Tibial nerve (tissue), 4 donors: Measurements from ENCODE around the gene AGO3. TPM values are rescaled to one million over a fixed set of nuclear protein-coding genes. Genes with fewer than 3 reads are reported as not detected.

Experiments
- DNase-seq, 2 donors: peaks; one replicate each; pipeline ENCODE4 v3.0.0-alpha.2; 2019; ENCODE audit warnings: low spot score in 2 of 2
- H3K27ac ChIP-seq, 4 donors: fragments of 200-600 bp; sonication (generic) in 3 of 4; one replicate each; pipeline ENCODE4 v1.5.1; 2017 to 2019; ENCODE audit warnings: mild to moderate bottlenecking in 1 of 4
- H3K27me3 ChIP-seq, 2 donors: fragments of 200-600 bp; sonication (generic) in 1 of 2; one replicate each; pipeline versions ENCODE4 v1.5.1 to v1.6.0; 2017 to 2019
- H3K36me3 ChIP-seq, 3 donors: fragments of 200-600 bp; sonication (generic); one replicate each; pipeline ENCODE4 v1.5.1; 2018 to 2019
- H3K4me1 ChIP-seq, 4 donors: fragments of 200-600 bp; sonication (generic) in 3 of 4; one replicate each; pipeline ENCODE4 v1.5.1; 2017 to 2019
- H3K4me3 ChIP-seq, 4 donors: fragments of 200-600 bp; sonication (generic) in 3 of 4; one replicate each; pipeline ENCODE4 v1.5.1; 2017 to 2019; ENCODE audit warnings: mild to moderate bottlenecking in 1 of 4, moderate library complexity in 1 of 4
- H3K9me3 ChIP-seq, 4 donors: fragments of 200-600 bp; sonication (generic) in 3 of 4; one replicate each; pipeline ENCODE4 v1.5.1; 2017 to 2019
- EP300 ChIP-seq, 2 donors: sonication (generic); formaldehyde crosslinking; IDR thresholded peaks; one replicate each; pipeline ENCODE4 v1.6.1; 2017; ENCODE audit warnings: antibody characterized with exemption in 2 of 2, mild to moderate bottlenecking in 1 of 2
- POLR2A ChIP-seq, 2 donors: fragments of 450-650 bp; IDR thresholded peaks; one replicate each; pipeline ENCODE4 v1.6.1; 2017; ENCODE audit warnings: antibody characterized with exemption in 2 of 2, mild to moderate bottlenecking in 2 of 2, moderate library complexity in 2 of 2
- WGBS, 2 donors: methylation state at CpG; one replicate each; pipeline ENCODE4 v1.1.5; 2018; 5-methylcytosine and 5-hydroxymethylcytosine counted together
- total RNA-seq, 4 donors: library from RNA; depleted of rRNA; stranded (reverse); fragments of >200 nt; gene quantifications; one replicate each; pipeline ENCODE4 v1.1.0, GENCODE V29; 2016
- TF ChIP-seq, protein P1 (sequence below), 5 experiments: fragments of 200-600 bp in 3 of 5; fragments of 450-650 bp in 2 of 5; sonication (generic) in 3 of 5; IDR thresholded peaks; one replicate each; pipeline ENCODE4 v1.5.1; 2016 to 2019; ENCODE audit warnings: antibody characterized with exemption in 5 of 5, mild to moderate bottlenecking in 3 of 5, moderate library complexity in 2 of 5

The AGO3 gene
- total RNA-seq, 4 donors from 2014 or later: 16.2 to 31.8 (median 27.7) TPM

DNA sequence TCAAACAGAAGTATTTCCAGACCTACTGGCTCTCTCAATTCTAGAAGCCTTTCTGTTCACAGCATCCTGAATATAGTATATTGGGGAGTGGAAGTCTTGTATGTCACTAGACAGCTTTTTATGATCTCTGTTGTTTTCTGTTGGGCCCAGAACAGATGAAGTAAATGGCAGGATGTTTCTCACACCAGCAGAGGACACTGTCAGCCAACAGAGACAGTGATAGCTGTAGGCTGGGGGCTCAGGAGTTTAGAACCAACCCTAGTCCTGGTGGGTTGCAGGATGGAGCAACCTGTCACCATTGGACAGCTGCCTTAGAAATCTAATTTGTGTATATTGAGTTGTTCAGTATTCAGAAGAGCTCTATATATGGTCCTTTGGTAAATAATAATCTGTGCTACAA, 31.0 kb upstream of the AGO3 start:
- H3K4me1 ChIP-seq: no peaks in the 10 kb centered on the region
- H3K27ac ChIP-seq: no peak overlapping the region
- no peaks in the 10 kb centered on the region for H3K27me3 ChIP-seq
- TF ChIP-seq, protein P1, sequence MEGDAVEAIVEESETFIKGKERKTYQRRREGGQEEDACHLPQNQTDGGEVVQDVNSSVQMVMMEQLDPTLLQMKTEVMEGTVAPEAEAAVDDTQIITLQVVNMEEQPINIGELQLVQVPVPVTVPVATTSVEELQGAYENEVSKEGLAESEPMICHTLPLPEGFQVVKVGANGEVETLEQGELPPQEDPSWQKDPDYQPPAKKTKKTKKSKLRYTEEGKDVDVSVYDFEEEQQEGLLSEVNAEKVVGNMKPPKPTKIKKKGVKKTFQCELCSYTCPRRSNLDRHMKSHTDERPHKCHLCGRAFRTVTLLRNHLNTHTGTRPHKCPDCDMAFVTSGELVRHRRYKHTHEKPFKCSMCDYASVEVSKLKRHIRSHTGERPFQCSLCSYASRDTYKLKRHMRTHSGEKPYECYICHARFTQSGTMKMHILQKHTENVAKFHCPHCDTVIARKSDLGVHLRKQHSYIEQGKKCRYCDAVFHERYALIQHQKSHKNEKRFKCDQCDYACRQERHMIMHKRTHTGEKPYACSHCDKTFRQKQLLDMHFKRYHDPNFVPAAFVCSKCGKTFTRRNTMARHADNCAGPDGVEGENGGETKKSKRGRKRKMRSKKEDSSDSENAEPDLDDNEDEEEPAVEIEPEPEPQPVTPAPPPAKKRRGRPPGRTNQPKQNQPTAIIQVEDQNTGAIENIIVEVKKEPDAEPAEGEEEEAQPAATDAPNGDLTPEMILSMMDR (IDR thresholded peaks at IDR 0.05): no peak
- TF ChIP-seq EP300 (IDR thresholded peaks at IDR 0.05): no peak
- no peak for TF ChIP-seq POLR2A (IDR thresholded peaks at IDR 0.05)
- H3K4me3 ChIP-seq: no peak overlapping the region
- DNase-seq: no peak
- no peaks in the 10 kb centered on the region for H3K9me3 ChIP-seq
- H3K36me3 ChIP-seq: peaks cover 0 to 94% (median 10%) of the 10 kb centered on the region in 3 donors

GRCh38 chr1:35901235-35901634, 29.7 kb upstream of the AGO3 start:
- Histone ChIP-seq H3K27ac (no peak overlapping the region), H3K27me3 (no peaks in the 10 kb centered on the region), H3K4me1 (no peaks in the 10 kb centered on the region), H3K4me3 (no peak overlapping the region), H3K36me3 (peaks cover 0 to 93% (median 10%) of the 10 kb centered on the region in 3 donors), H3K9me3 (no peaks in the 10 kb centered on the region)
- no peak for DNase-seq
- TF ChIP-seq EP300 (IDR thresholded peaks at IDR 0.05): no peak
- TF ChIP-seq, protein P1 (IDR thresholded peaks at IDR 0.05): no peak
- TF ChIP-seq POLR2A (IDR thresholded peaks at IDR 0.05): no peak
- 90 to 92% methylated on average over 9 of the region's 9 CpGs for WGBS, 2 donors

DNA sequence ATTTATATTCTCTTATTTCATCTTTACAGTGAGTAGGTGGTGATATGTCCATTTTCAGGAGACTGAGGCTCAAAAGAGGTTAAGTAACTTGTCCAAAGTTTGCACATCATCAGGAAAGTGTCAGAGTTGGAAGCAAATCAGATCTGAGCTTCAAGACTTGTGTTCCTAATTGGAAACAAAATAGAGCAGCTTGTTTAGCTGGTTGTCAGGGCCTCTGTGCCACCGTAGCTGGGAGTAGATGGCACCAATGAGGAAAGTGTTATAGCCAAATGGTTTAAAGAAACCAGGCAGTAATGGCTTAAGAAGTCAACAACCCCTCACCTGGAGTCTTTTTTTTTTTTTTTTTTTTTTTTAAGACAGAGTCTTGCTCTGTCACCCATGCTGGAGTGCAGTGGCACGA, 28.2 kb upstream of the AGO3 start:
- no peaks in the 10 kb centered on the region for H3K27me3 ChIP-seq
- H3K4me1 ChIP-seq: no peaks in the 10 kb centered on the region
- no peak overlapping the region for H3K27ac ChIP-seq
- no peak for DNase-seq
- no peaks in the 10 kb centered on the region for H3K9me3 ChIP-seq
- H3K4me3 ChIP-seq: no peak overlapping the region
- H3K36me3 ChIP-seq: peaks cover 0 to 94% (median 19%) of the 10 kb centered on the region in 3 donors
- TF ChIP-seq POLR2A (IDR thresholded peaks at IDR 0.05): no peak
- TF ChIP-seq, protein P1 (IDR thresholded peaks at IDR 0.05): no peak
- no peak for TF ChIP-seq EP300 (IDR thresholded peaks at IDR 0.05)
- 90 to 93% methylated on average over 2 of the region's 2 CpGs for WGBS, 2 donors

GRCh38 chr1:35914717-35915116, 16.2 kb upstream of the AGO3 start:
- Histone ChIP-seq H3K27ac (no peak overlapping the region), H3K9me3 (no peaks in the 10 kb centered on the region), H3K27me3 (no peaks in the 10 kb centered on the region), H3K4me3 (no peak overlapping the region), H3K36me3 (peaks cover 2 to 100% (median 51%) of the 10 kb centered on the region in 3 donors), H3K4me1 (no peaks in the 10 kb centered on the region)
- DNase-seq: no peak
- 95% methylated on average over 1 of the region's 1 CpG for WGBS, 2 donors
- TF ChIP-seq EP300 (IDR thresholded peaks at IDR 0.05): no peak
- TF ChIP-seq POLR2A (IDR thresholded peaks at IDR 0.05): no peak
- TF ChIP-seq, protein P1 (IDR thresholded peaks at IDR 0.05): no peak

DNA sequence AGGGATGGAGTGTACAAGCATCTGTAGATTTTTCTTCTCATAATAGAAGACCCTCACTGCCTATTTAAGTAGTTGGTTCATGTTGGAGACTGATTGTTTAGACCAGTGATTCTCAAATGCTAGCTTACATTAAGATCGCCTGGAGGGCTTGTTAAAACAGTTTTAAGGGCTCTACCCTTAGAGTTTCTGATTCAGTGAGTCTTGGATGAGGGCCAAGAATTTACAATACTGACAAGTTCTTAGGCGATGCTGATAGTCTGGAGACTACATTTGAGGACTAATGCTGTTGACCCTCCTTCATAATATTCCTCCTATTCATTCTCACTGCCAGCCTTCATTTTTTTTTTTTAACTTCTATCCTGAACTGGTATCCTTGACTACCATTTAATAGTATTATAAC, 15.2 kb upstream of the AGO3 start:
- whole genome bisulfite sequencing, 2 donors: 37 to 44% methylated on average over 2 of the region's 2 CpGs
- no peak for DNase-seq
- Histone ChIP-seq H3K27ac (no peak overlapping the region), H3K4me1 (no peaks in the 10 kb centered on the region), H3K27me3 (no peaks in the 10 kb centered on the region), H3K4me3 (no peak overlapping the region), H3K36me3 (peaks cover 2 to 100% (median 51%) of the 10 kb centered on the region in 3 donors), H3K9me3 (no peaks in the 10 kb centered on the region)
- TF ChIP-seq POLR2A (IDR thresholded peaks at IDR 0.05) (no peak), EP300 (IDR thresholded peaks at IDR 0.05) (no peak)
- TF ChIP-seq, protein P1 (IDR thresholded peaks at IDR 0.05): no peak
